Hematopoietic multipotent progenitor cell treated with erythropoietin and hydrocortisone succinate and interleukin-3 and kit ligand, for 17 days (in vitro differentiated cells): ENCODE results near the gene NACA2.
"Not testable (repeated sequence)": the region's sequence is repeated elsewhere in the genome, so short reads cannot be mapped to it uniquely, and the experiment has no call there.

Experiments
- DNase-seq: peaks from one replicate; pipeline ENCODE4 v3.0.0-alpha.2; 2015; ENCODE audit warnings: low spot score

NACA2 gene

GRCh38 chr17:61591018-61591417 lies at the start of gene NACA2:
NACA2 (minus strand) TSS chr17:61591219; CDS start chr17:61591180, 39 bp downstream.
- no peak for DNase-seq

GRCh38 chr17:61639818-61640217 lies 48.8 kb upstream of the NACA2 start:
- DNase-seq: no peak

DNA sequence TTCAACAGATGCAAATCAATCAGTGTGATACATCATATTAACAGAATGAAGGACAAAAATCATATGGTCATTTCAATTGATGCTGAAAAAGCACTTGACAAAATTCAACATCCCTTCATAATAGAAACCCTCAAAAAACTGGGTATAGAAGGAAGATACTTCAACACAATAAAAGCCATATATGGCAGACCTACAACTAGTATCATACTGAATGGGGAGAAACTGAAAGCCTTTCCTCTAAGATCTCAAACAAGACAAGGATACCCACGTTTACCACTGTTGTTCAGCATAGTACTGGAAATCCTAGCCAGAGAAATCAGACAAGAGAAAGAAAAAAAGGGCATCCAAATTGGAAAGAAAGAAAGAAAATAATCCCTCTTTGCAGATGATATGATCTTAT lies 47.1 kb upstream of the NACA2 start:
- no peak for DNase-seq

- peak; percentile 64 for DNase-seq
These were observed 45.0 kb upstream of the NACA2 start for GRCh38 chr17:61635913-61636432.

- DNase-seq: no peak
These were observed 44.0 kb upstream of the NACA2 start for GRCh38 chr17:61634942-61635538.

GRCh38 chr17:61634011-61634539 lies 43.1 kb upstream of the NACA2 start:
- no peak for DNase-seq

- DNase-seq: no peak
These were observed 41.8 kb upstream of the NACA2 start for GRCh38 chr17:61632826-61633225.

GRCh38 chr17:61631800-61632199 lies 40.8 kb upstream of the NACA2 start:
- no peak for DNase-seq

GRCh38 chr17:61628158-61628557 lies 37.1 kb upstream of the NACA2 start:
- DNase-seq: not testable (repeated sequence)

DNA sequence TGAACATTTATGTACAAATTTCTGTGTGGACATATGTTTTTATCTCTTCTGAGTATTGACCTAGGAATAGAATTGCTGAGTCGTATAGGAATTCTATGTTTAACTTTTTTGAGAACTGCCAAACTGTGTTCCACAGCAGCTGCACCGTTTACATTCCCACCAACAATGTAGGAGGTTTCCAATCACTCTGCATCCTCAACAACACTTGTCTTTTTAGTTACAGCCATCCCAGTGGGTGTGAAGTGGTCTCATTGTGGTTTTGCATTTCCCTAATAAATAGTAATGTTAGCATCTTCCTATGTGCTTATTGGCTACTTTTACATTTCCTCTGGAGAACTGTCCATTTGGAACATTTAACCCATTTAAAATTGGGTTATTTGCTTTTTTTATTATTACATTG lies 36.6 kb upstream of the NACA2 start:
- no peak for DNase-seq

DNA sequence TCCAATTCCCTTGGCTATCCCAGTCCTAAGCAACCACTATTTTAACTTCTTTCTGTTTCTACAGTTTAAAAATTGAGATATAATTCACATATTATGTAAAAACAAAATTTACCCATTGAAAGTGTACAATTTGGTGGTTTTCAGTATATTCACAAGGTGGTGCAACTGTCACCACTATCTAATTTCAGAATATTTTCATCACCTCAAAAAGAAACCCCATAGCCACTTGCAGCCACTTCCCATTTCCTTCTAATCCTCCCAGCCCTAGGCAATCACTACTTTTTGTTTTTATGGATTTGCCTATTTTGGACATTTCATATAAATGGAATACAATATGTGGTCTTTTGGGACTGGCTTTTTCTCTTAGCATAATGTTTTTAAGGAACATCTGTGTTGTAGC lies 36.1 kb upstream of the NACA2 start:
- DNase-seq: no peak

DNA sequence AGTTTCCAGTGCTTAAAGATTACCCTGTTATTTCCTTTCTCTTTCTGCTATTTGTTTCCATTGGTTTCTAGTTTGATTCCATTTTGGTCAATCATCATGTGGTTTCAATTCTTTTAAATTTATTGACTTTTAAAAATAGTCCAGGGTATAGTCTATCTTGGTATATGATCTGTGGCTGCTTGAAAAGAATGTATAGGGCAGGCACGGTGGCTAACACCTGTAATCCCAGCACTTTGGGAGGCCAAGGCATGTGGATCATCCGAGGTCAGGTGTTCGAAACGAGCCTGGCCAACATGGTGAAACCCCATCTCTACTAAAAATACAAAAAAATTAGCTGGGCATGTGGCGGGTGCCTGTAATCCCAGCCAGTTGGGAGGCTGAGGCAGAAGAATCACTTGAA lies 34.5 kb upstream of the NACA2 start:
- DNase-seq: no peak

- DNase-seq: no peak
These were observed 33.9 kb upstream of the NACA2 start for GRCh38 chr17:61624951-61625350.

DNA sequence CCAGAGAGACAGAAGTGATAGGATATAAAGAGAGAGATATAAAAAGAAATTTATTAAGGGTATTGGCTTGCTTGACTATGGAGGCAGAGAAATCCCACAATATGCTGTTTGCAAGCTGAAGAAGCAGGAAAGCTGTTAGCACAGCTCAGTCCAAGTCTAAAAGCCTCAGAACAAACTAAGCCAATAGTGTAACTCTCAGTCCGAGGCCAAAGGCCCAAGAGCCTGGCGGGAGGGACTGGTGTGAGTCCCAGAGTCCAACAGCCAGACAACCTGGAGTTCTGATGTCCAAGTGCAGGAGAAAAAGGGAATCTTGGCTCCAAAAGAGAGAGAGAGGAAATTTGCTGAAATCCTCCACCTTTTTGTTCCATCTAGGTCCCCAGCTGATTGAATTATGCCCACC lies 30.3 kb upstream of the NACA2 start:
- DNase-seq: no peak

DNA sequence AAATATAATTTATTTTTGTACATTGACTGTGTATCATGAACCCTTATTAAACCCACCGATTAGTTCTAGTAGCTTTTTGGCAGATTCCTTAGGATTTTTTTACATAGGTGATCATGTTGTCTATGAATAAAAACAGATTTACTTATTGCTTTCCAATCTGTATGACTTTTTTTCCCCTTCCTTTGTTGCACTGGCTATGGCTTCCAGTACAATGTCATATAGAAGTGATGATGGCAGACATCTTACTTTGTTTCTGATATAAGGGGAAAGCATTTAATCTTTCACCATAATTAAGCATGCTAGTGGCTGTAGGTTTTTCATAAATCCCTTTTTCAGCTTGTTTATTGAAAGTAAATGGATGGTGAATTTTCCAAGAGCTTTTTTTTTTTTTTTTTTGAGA lies 28.9 kb upstream of the NACA2 start:
- no peak for DNase-seq

GRCh38 chr17:61619493-61619892 lies 28.5 kb upstream of the NACA2 start:
- no peak for DNase-seq

- DNase-seq: no peak
These were observed 27.9 kb upstream of the NACA2 start for GRCh38 chr17:61618950-61619349.

GRCh38 chr17:61617330-61617729 lies 26.3 kb upstream of the NACA2 start:
- no peak for DNase-seq

- DNase-seq: no peak
These were observed 25.8 kb upstream of the NACA2 start for GRCh38 chr17:61616783-61617182.

GRCh38 chr17:61614219-61614618 lies 23.2 kb upstream of the NACA2 start:
- DNase-seq: no peak

DNA sequence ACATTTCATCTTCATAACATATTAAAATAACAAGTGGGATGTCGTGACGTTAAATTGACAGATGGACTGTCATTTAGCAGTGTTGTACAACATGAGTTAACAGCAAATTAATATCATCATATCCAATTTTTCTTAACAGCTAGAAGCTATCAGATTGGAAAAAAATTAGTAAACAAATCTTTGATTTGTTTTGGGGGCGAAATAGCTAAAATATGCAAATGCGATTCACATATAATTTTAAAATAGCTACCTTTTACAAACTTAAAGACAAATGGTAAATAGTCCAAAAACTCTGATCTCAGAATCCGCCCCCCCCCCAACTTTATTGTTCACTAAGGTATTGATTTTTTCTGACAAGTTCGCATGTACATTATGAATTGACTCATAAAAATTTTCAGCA lies 20.3 kb upstream of the NACA2 start:
- DNase-seq: no peak

DNA sequence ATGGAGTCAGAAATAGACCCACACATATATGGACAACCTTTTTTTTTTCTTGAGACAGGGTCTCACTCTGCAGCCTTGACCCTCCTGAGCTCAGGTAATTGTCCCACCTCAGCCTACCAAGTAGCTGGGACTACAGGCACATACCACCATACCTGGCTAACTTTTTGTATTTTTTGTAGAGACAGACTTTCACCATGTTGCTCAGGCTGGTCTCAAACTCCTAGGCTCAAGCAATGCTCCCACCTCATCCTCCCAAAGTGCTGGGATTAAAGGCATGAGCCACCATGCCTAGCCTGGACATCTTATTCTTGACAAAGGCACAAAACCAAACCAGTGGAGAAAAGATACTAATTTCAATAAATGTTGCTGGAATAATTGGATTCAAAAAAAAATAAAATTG lies 14.7 kb upstream of the NACA2 start:
- DNase-seq: no peak

DNA sequence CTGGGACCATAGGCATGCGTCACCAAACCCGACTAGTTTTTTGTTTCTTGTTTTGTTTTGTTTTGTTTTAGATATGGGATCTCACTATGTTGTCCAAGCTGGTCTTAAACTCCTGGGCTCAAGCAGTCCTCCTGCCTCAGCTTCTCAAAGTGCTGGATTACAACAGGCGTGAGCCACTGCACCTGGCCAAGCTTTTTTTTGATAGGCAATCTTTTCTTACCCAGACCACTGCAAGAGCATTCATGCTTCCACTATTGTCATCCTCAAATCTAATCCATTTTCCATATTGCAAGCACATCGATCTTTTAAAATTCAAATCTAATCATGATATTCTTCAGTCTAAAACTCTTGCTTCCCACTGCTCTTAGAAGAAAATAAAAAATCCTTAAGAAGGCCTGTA lies 10.3 kb upstream of the NACA2 start:
- no peak for DNase-seq

- no peak for DNase-seq
These were observed 9.6 kb upstream of the NACA2 start for GRCh38 chr17:61600621-61601020.
